NCI-H774 (cell line): ENCODE results near the gene ADGRD2.
"Not testable (repeated sequence)": the region's sequence is repeated elsewhere in the genome, so short reads cannot be mapped to it uniquely, and the experiment has no call there.

Experiments
- DNase-seq: peaks from one replicate; lab custom pipeline; 2025; lab: John Stamatoyannopoulos, UW

ADGRD2 gene

DNA sequence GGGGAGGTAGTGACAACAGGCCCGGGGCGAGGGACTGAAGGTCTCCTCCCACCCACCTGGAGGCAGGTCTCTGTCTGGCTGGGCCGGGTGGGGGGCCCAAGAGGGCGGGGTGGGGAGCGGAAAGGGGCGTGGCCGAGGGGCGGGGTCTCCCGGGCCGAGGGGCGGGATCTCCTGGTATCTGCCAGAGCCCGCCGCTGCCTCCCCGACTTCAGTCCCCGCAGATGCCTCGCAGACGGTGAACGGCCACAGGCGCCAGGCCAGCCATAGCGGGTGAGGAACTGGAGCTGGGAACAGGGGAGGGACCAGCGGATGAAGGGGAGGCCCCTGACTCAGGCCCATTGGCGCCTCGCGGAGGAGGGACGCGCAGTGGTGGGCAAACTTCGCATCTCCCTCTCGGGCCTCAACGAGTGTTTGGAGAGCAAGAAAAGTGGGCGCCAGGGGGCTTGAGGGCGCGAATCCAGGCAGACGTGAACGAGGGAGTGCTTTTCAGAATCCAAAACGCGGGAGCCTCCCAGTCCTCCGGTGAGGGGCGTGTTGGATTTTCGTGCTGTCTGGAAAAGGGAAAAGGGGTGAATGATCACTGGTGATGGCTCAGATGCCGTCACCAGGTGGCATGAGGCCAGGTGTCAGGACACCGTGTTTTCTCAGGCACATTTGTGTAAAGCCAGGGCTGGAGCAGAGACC is at the start of gene ADGRD2:
TSS of gene ADGRD2 (plus strand) at position 211 of the 684 bp plus-strand sequence. CDS start 1,216 bp downstream, outside the sequence.
- peak; percentile 64 for DNase-seq

DNA sequence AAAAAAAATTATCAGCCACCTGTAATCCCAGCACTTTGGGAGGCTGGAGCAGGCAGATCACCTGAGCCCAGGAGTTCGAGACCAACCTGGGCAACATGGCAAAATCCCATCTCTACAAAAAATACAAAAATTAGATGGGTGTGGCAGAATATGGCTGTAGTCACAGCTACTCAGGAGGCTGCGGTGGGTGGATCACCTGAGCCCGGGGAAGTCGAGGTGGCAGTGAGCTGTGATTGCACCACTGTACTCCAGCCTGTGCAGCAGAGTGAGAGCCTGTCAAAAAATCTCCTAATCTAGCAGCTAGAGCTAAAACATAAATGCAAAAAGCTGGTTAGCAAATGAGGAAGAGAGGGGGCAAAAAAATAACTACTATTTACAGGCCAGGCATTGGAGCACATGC is 47.0 kb upstream of the ADGRD2 start:
- no peak for DNase-seq

- DNase-seq = no peak
These were observed 40.8 kb upstream of the ADGRD2 start for GRCh38 chr9:124409410-124409809.

DNA sequence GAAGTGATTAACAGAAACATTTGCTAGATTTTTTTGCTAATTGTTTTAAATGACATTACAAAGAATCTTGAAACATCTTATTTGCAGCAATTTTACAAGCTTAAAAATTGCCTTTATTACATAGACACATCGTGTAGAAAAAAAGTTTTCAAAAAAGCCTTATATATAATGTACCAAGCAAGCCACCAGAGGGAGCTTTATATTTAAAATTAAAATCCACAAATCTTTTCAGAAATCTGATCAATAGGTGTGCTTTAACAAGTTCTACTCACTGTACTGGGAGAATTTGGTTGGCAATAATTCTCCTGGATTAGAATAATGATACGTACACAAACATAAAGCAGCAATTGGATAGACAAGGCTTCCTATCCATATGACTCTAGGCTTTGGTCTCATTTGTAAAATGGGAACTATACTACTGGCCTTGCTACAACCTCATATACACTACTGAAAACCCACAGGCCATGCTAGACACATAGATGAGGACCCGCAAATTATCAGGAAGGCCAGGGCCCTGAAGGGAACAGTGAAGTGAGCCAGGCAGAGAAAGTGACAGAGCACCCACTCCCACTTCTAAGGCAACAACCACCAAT is 39.8 kb upstream of the ADGRD2 start:
- DNase-seq = no peak

DNA sequence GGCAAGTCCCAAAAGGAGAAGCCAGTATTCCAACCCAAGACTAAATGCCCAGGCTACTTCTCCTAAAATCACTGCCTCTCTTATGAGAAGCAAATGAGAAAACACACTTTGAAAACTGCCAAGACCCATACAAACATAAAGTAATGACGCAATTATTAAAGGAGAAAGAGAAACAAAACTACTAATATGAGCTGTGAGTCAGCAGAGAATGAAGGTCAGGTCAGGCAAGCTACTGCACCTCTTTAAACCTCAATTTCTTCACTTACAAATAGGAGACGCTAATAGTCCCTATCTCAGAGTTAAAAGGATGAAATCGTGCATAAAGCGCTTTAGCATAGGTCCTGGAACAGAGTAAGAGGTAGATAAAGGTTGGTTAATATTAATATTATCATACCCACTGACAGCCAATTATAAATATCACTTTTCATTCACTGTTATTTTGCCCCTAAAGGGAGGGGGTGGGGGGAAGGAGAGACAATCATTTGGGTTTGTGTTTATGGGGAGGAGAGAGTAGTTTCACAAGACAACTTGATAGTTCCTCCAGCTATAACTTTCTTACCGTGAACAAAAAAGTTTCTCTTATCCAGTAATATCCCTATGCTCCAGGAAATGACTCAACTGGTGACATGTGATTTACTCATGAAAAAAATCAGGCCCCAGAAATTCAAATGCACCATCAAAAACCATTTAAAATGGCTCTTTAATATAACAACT is 38.6 kb upstream of the ADGRD2 start:
- DNase-seq = no peak

- no peak for DNase-seq
These were observed 38.0 kb upstream of the ADGRD2 start for GRCh38 chr9:124412228-124412575.

DNA sequence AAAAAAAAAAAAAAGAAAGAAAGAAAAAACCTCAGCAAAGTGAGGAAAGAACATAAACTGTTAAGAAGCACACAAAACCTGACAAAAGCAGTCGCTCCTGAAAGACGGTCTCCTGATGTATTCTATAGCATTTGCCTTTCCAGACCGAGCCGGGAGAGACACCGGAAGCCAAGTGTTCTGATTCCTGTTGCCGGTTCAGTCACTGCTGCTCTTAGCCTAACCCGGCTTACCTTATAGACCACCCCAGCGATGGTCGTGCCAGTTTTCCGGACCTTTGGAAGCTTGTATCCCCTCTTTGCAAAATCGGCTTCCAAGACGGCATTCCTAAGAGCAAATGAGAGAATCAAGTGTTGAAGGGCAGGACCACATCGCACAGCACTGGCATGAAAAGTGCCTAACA is 35.6 kb upstream of the ADGRD2 start:
- no peak for DNase-seq

DNA sequence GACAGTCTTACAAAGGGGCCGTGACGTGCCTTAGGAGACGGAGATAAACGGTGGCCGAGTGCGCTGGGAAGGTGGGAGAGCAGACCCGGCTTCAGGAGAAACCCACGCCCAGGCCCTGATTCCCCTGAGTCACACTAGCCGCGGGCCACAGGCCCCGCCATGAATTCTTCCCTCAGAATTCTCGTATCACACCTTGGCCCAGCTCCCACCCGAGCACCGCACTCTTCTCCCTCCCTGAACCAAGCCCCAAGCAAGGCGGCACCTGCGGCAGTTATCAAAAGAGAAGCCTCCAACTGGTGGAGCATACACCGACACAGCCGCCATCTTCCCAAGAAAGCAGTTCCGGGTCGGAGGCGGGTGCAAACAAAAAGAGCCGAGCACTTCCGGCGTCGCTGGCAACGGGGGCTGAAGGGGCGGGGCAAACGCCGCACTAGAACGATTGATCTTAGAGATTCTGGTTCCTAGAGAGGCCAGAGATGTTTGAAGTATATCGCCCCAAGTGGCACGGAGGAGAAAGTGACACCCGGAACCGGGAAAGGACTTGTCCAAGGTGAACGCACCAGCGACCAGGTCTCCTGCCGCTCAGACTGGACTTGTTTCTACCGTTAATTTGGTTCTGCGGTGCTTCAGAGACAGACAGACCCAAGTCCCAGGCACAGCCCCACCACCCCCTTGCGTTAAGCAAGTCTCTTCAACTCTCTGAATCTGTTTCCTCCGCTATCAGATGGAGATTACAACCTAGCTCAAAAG is 35.0 kb upstream of the ADGRD2 start, which contains the start of gene PSMB7:
TSS of gene PSMB7 (minus strand) at position 341 of the 750 bp plus-strand sequence. CDS start at position 324, 17 bp downstream.
- peak; percentile 98 for DNase-seq

- no peak for DNase-seq
These were observed 34.3 kb upstream of the ADGRD2 start for GRCh38 chr9:124415852-124416484.

- DNase-seq = no peak
These were observed 30.3 kb upstream of the ADGRD2 start for GRCh38 chr9:124419832-124420489.

GRCh38 chr9:124420991-124421543 is 29.2 kb upstream of the ADGRD2 start:
- peak; percentile 70 for DNase-seq

GRCh38 chr9:124423155-124423554 is 27.1 kb upstream of the ADGRD2 start:
- no peak for DNase-seq

DNA sequence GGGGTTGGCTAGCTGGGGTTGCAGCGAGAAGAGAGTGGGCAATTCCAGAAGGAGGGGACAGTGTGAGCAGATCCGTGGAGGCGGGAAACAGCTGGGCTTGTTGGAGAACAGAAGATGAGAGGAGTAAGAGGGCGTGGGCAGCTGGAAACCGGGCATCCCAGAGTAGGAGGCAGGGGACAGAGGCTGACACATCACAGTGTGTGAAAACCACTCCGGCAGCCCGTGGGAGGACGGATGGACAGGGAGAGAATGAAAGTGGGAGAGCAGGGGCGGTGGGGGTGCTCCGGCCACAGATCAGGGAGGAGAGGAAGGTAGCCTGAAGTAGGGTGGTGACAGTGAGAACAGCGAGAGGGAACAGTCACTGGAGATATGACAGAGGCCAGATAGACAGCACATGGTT is 26.7 kb upstream of the ADGRD2 start:
- DNase-seq = no peak

GRCh38 chr9:124425733-124426132 is 24.5 kb upstream of the ADGRD2 start:
- DNase-seq = not testable (repeated sequence)

DNA sequence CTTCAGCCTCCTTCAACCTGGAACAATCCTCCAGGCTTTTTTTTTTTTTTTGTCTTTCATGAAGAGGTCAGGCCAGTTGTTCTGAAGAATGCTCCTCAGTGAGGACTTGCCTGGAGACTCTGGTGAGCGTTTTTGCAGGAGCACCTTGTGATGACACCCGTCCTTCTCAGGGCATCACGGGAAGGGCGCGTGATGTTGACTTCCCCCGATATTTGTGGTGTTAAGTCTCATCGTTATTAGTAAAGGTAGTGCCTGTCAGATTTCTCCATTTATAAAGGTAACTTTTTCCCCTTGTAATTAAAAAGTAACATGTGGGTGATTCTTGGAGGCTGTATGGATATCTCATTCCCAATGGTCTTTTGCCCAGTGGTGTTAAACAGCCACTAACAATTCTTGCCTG is 23.9 kb upstream of the ADGRD2 start:
- DNase-seq = no peak

- no peak for DNase-seq
These were observed 23.0 kb upstream of the ADGRD2 start for GRCh38 chr9:124427281-124427680.

GRCh38 chr9:124428751-124429529 is 21.3 kb upstream of the ADGRD2 start:
- DNase-seq = peak; percentile 22

DNA sequence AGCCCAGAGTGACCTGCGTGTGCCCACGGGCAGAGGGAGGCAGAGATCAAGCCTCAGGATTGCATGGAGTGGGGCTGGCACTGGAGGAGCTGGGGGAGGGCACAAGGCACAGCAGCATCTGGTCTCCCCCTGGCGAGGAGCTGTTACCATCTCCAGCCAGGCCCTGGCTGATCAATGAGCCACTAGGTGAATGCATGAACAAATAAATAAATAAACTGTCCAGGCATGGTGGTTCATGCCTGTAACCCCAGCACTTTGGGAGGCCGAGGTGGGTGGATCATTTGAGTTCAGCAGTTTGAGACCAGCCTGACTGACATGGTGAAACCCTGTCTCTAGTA is 20.8 kb upstream of the ADGRD2 start:
- DNase-seq = no peak

DNA sequence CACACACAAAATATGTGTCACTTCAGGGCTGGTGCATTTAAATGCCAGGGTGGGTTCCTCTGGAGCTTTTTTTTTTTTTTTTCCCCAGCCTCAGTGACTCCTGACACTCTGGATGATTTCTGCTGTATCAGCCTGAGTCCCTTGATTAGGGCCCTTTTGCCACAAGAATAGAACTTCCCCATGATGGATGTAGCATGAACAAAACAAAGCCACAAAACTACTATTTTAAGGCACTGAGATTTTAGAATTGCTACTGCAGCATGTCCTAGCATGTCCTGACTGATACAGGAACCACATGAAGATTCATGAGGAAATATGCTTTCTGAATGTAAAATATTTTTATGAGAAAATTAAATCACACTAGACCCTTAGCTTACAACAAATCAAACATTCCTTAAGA is 13.9 kb upstream of the ADGRD2 start:
- no peak for DNase-seq

- DNase-seq = no peak
These were observed 13.2 kb upstream of the ADGRD2 start for GRCh38 chr9:124437086-124437485.
